Transverse colon (tissue), 4 donors: ENCODE results near the gene MEIS2. TPM values are rescaled to one million over a fixed set of nuclear protein-coding genes. Genes with fewer than 3 reads are reported as not detected.
A peak's percentile ranks its signal among the peaks of the same experiment; 100 is the strongest.

ENCODE experiments used
- DNase-seq: peaks from one replicate; pipeline ENCODE4 v3.0.0-alpha.2; 2019
- H3K27ac ChIP-seq, 4 donors: fragments of 200-600 bp; sonication (generic); 2 replicates each; pipeline ENCODE4 v1.5.1; 2016 to 2018; ENCODE audit warnings: inconsistent platforms in 4 of 4
- H3K27me3 ChIP-seq: fragments of 200-600 bp; sonication (generic); 2 replicates; pipeline ENCODE4 v1.5.1; 2017; ENCODE audit warnings: inconsistent platforms
- H3K36me3 ChIP-seq, 4 donors: fragments of 200-600 bp; sonication (generic); 2 replicates each; pipeline ENCODE4 v1.5.1; 2017 to 2019; ENCODE audit warnings: inconsistent platforms in 4 of 4
- H3K4me1 ChIP-seq, 4 donors: fragments of 200-600 bp; sonication (generic); 2 replicates each; pipeline ENCODE4 v1.5.1; 2017 to 2020; ENCODE audit warnings: inconsistent platforms in 4 of 4
- H3K4me3 ChIP-seq, 4 donors: fragments of 200-600 bp; sonication (generic); 1 replicate in 1 of 4; 2 replicates in 3 of 4; pipeline versions ENCODE4 v1.5.1 to v1.6.1; 2017 to 2019; ENCODE audit warnings: inconsistent platforms in 4 of 4
- H3K9me3 ChIP-seq, 2 donors: fragments of 200-600 bp; sonication (generic); 2 replicates each; pipeline ENCODE4 v1.5.1; 2017 to 2019; ENCODE audit warnings: inconsistent platforms in 2 of 2
- CTCF ChIP-seq, 5 experiments: fragments of 200-600 bp in 3 of 5; fragments of 450-650 bp in 2 of 5; sonication (generic) in 3 of 5; IDR thresholded peaks; 1 replicate in 2 of 5; 2 replicates in 3 of 5; pipeline ENCODE4 v1.5.1; 2016 to 2017; ENCODE audit warnings: antibody characterized with exemption in 5 of 5, inconsistent platforms in 3 of 5, mild to moderate bottlenecking in 2 of 5, moderate library complexity in 1 of 5
- EP300 ChIP-seq: sonication (generic); formaldehyde crosslinking; IDR thresholded peaks from one replicate; pipeline ENCODE4 v1.6.1; 2017; ENCODE audit warnings: antibody characterized with exemption, low read depth
- POLR2A ChIP-seq: fragments of 450-650 bp; IDR thresholded peaks from one replicate; pipeline ENCODE4 v1.6.1; 2016; ENCODE audit warnings: antibody characterized with exemption, mild to moderate bottlenecking, moderate library complexity
- POLR2AphosphoS5 ChIP-seq, 3 donors: sonication (generic); formaldehyde crosslinking; IDR thresholded peaks; one replicate each; pipeline ENCODE4 v1.6.1; 2016; ENCODE audit warnings: antibody characterized with exemption in 3 of 3
- WGBS, 2 donors: methylation state at CpG; one replicate each; pipeline ENCODE4 v1.1.5; 2018; ENCODE audit warnings: low coverage in 1 of 2; 5-methylcytosine and 5-hydroxymethylcytosine counted together
- in situ Hi-C, 4 donors: fragments of 200-750 bp; cut with MboI; loops; one replicate each; pipeline versions ENCODE4 v1.15.0 to v1.15.1; 2017; ENCODE audit warnings: low sequenced_read_pairs in 3 of 4, low pct_ligation_motif_present in 1 of 4, low pct_unique_long_range_greater_than_20kb in 1 of 4
- intact Hi-C: fragments of 100-400 bp; cut with DNase I; formaldehyde crosslinking; loops from one replicate; pipeline ENCODE4 v1.15.1; 2023; ENCODE audit warnings: low total_unique reads
- total RNA-seq, 4 donors: library from RNA; depleted of rRNA; stranded (reverse); fragments of >200 nt; gene quantifications; one replicate each; pipeline ENCODE4 v1.1.0, GENCODE V29; 2016

Gene MEIS2
- total RNA-seq, 4 donors from 2014 or later, result 16.5 to 43.4 (median 32.7) TPM

DNA sequence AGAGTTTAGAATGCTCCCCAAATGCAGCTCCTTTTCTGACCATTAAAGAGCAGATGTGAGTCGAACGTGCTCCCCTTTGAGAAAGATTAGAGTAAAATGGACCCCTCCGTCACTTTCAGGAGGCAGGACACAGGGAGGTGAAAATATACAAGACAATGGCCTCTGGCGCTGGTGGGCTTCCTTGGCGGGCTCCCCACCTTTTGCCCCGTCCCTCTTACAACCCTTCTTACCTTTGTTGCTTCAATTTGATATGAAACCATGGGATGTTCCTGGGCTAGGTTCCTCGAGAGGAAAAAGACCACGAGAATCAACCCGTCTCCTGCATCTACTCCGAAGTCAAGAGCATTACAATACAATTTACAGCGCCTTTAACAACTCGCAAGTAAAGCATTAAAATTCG is 214.2 kb downstream of the MEIS2 start:
- DNase-seq, result no peak
- Histone ChIP-seq H3K9me3 (no peaks in the 10 kb centered on the region), H3K4me3 (no peak overlapping the region), H3K4me1 (peaks cover 0 to 10% (median 2%) of the 10 kb centered on the region in 4 donors), H3K36me3 (no peaks in the 10 kb centered on the region), H3K27ac (peak overlapping the region; percentile 42 to 83 (median 71)), H3K27me3 (peaks cover 99% of the 10 kb centered on the region)
- WGBS, 2 donors, result 50 to 55% methylated on average over 13 of the region's 13 CpGs
- in situ Hi-C loops, result loop anchor here (10.0 to 25.0 kb wide), 3 partner anchors 219 to 1001 kb away; partner anchors contain the start of gene MEIS2 (in 4 of the 4)
- TF ChIP-seq POLR2AphosphoS5 (IDR thresholded peaks at IDR 0.05) (no peak), EP300 (no peak)
- intact Hi-C loops, result loop anchor here (5.0 kb wide), 1 partner anchor 211 kb away; no protein-coding TSS in a partner anchor

DNA sequence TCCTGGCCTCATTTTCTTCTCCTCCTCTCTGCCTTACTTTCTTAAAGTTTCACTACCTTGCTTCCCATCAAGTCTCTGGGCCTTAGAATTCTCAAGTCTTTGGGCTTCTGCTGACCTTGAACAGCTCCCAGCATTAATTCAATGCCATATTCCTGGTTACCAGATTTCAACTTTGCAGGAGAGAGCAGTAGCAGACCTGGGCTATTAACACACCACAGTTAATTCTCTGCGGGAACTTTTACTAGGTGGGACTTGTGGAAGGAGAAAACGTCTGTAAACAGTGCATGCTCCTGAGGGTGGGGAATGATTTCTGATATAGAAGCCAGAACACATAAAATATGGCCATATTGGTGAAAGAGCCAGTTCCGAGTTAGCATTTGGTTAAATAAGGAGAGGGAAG is 214.6 kb downstream of the MEIS2 start:
- Histone ChIP-seq H3K9me3 (no peaks in the 10 kb centered on the region), H3K27me3 (peaks cover 99% of the 10 kb centered on the region), H3K27ac (peak overlapping the region; percentile 42 to 83 (median 71)), H3K36me3 (no peaks in the 10 kb centered on the region), H3K4me3 (no peak overlapping the region), H3K4me1 (peaks cover 0 to 10% (median 2%) of the 10 kb centered on the region in 4 donors)
- WGBS, 2 donors, result 33 to 36% methylated on average over 2 to 3 of the region's 3 CpGs
- in situ Hi-C loops, result loop anchor here (10.0 to 25.0 kb wide), 3 partner anchors 219 to 1002 kb away; partner anchors contain the start of gene MEIS2 (in 4 of the 4)
- TF ChIP-seq POLR2A (no peak), EP300 (no peak), CTCF (IDR thresholded peaks at IDR 0.05) (no peak), POLR2AphosphoS5 (IDR thresholded peaks at IDR 0.05) (no peak)
- intact Hi-C loops, result loop anchor here (5.0 kb wide), 1 partner anchor 212 kb away; no protein-coding TSS in a partner anchor
- no peak for DNase-seq

GRCh38 chr15:36884936-36885635 is 215.3 kb downstream of the MEIS2 start:
- intact Hi-C loops, result loop anchor here (5.0 kb wide), 1 partner anchor 212 kb away; no protein-coding TSS in a partner anchor
- WGBS, 2 donors, result 42 to 49% methylated on average over 7 of the region's 7 CpGs
- TF ChIP-seq POLR2A, result no peak
- TF ChIP-seq POLR2AphosphoS5 (IDR thresholded peaks at IDR 0.05), result no peak
- TF ChIP-seq EP300, result no peak
- no peak for TF ChIP-seq CTCF (IDR thresholded peaks at IDR 0.05)
- Histone ChIP-seq H3K9me3 (no peaks in the 10 kb centered on the region), H3K4me1 (peaks cover 0 to 14% (median 2%) of the 10 kb centered on the region in 4 donors), H3K36me3 (no peaks in the 10 kb centered on the region), H3K27me3 (peaks cover 100% of the 10 kb centered on the region), H3K4me3 (no peak overlapping the region), H3K27ac (peak overlapping the region; percentile 42 to 83 (median 71))
- in situ Hi-C loops, result loop anchor here (10.0 to 25.0 kb wide), 3 partner anchors 220 to 1002 kb away; partner anchors contain the start of gene MEIS2 (in 4 of the 4)
- no peak for DNase-seq

- TF ChIP-seq EP300 (no peak), POLR2AphosphoS5 (IDR thresholded peaks at IDR 0.05) (no peak), CTCF (IDR thresholded peaks at IDR 0.05) (no peak), POLR2A (no peak)
- in situ Hi-C loops (loop anchor here (10.0 to 25.0 kb wide), 3 partner anchors 220 to 1003 kb away; partner anchors contain the start of gene MEIS2 (in 4 of the 4)), intact Hi-C loops (no loop called here)
- Histone ChIP-seq H3K27ac (peak overlapping the region; percentile 42 to 83 (median 71)), H3K4me3 (peak overlapping the region in 1 of 4 donors; percentile 26), H3K9me3 (no peaks in the 10 kb centered on the region), H3K36me3 (no peaks in the 10 kb centered on the region), H3K27me3 (peaks cover 100% of the 10 kb centered on the region), H3K4me1 (peaks cover 0 to 14% (median 2%) of the 10 kb centered on the region in 4 donors)
- DNase-seq, result no peak
- 13 to 23% methylated on average over 3 of the region's 3 CpGs for WGBS, 2 donors
These were observed 215.9 kb downstream of the MEIS2 start for GRCh38 chr15:36884518-36884875.
